CD4-positive, alpha-beta T cell treated with Interleukin-10 for 1 hour (primary cell): Measurements from ENCODE around the gene SLC28A1.
A peak's percentile ranks its signal among the peaks of the same experiment; 100 is the strongest.

Source experiments
- DNase-seq: peaks from one replicate; pipeline ENCODE4 v3.0.0-alpha.2; 2020

Gene SLC28A1

GRCh38 chr15:84944861-84945260 lies 60.4 kb downstream of the SLC28A1 start:
- DNase-seq, result no peak

GRCh38 chr15:84946772-84947489 lies 62.5 kb downstream of the SLC28A1 start:
- no peak for DNase-seq

GRCh38 chr15:84947947-84948830 lies 63.7 kb downstream of the SLC28A1 start:
- DNase-seq, result no peak

GRCh38 chr15:84949043-84949442 lies 64.6 kb downstream of the SLC28A1 start:
- DNase-seq, result no peak

- no peak for DNase-seq
Measured at GRCh38 chr15:84949845-84950569, 65.5 kb downstream of the SLC28A1 start.

GRCh38 chr15:84950570-84951111 lies 66.2 kb downstream of the SLC28A1 start:
- no peak for DNase-seq

GRCh38 chr15:84951736-84952135 lies 67.3 kb downstream of the SLC28A1 start:
- DNase-seq, result no peak

GRCh38 chr15:84953136-84953535 lies 68.7 kb downstream of the SLC28A1 start:
- DNase-seq, result no peak

- DNase-seq, result no peak
Measured at GRCh38 chr15:84953726-84954125, 69.3 kb downstream of the SLC28A1 start.

- DNase-seq, result peak; percentile 51
Measured at GRCh38 chr15:84955089-84955848, 70.8 kb downstream of the SLC28A1 start.

GRCh38 chr15:84956199-84956598 lies 71.7 kb downstream of the SLC28A1 start:
- no peak for DNase-seq

GRCh38 chr15:84960391-84961113 lies 76.1 kb downstream of the SLC28A1 start:
- DNase-seq, result no peak

- no peak for DNase-seq
Measured at GRCh38 chr15:84961114-84961452, 76.6 kb downstream of the SLC28A1 start.

- DNase-seq, result no peak
Measured at GRCh38 chr15:84961707-84962106, 77.2 kb downstream of the SLC28A1 start.

- no peak for DNase-seq
Measured at GRCh38 chr15:84962955-84963354, 78.5 kb downstream of the SLC28A1 start.

GRCh38 chr15:84967380-84967779 lies 82.9 kb downstream of the SLC28A1 start:
- no peak for DNase-seq

- DNase-seq, result no peak
Measured at GRCh38 chr15:84968301-84968700, 83.8 kb downstream of the SLC28A1 start.

- no peak for DNase-seq
Measured at GRCh38 chr15:84969257-84969656, 84.8 kb downstream of the SLC28A1 start.

- DNase-seq, result no peak
Measured at GRCh38 chr15:84970843-84971242, 86.4 kb downstream of the SLC28A1 start.

GRCh38 chr15:84973492-84974460 lies 89.3 kb downstream of the SLC28A1 start:
- no peak for DNase-seq
